Erythroblast (primary cell): Measurements from ENCODE around the gene TUBB4B.
A peak's percentile ranks its signal among the peaks of the same experiment; 100 is the strongest.

Source experiments
- DNase-seq, 2 experiments: peaks; one replicate each; lab custom pipeline; 2025; lab: John Stamatoyannopoulos, UW
- GATA1 ChIP-seq: IDR thresholded peaks from 2 replicates; pipeline ENCODE4 v1.6.1; 2011; ENCODE audit warnings: low read depth, mild to moderate bottlenecking, control low read depth, low read length, moderate library complexity
- POLR2A ChIP-seq: IDR thresholded peaks from 2 replicates; pipeline ENCODE4 v1.6.1; 2011; ENCODE audit warnings: mild to moderate bottlenecking, low read length

Gene TUBB4B

DNA sequence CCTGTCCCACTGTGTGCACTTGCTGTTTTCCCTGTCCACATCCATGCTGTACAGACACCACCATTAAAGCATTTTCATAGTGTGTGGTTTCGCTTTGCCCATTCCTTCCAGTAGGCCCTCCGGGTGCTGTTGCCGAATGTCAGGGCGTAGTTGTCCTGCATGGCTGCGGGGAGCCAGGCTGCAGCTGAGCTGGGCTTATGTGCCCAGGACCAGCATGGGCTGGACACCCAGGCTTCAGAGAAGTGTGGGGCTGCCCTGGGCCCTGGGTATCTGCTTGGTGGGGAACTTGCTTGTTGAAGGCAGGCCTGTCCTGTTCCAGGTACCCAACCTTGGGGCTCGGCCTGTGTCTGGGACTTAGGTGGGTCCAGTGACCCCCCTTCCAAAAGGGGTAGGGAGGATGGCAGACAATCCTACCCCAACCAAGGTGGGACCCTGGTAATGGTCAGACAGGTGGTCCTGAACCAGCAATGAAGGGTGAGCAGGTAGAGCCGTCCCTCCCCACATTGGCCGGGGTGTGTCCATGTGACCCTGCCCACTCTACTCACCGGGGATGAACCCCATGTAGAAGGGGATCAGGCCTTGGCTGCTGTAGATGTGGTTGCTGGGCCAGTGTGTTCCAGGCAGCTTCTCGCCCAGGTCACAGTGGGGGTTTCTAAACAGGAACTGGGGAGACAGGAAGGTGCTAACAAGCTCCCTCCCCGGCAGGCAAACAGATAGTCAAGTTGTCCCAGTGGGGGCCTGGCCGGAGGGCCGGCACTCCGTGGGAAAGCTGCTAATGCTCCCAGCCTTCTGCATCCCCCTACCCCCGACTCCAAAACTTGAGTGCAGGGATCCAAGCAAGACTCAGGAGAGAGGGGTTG lies 2.8 kb downstream of the TUBB4B start:
- TF ChIP-seq GATA1 (no peak), POLR2A (peak; percentile 82)
- DNase-seq: peak; percentile 66 to 68

DNA sequence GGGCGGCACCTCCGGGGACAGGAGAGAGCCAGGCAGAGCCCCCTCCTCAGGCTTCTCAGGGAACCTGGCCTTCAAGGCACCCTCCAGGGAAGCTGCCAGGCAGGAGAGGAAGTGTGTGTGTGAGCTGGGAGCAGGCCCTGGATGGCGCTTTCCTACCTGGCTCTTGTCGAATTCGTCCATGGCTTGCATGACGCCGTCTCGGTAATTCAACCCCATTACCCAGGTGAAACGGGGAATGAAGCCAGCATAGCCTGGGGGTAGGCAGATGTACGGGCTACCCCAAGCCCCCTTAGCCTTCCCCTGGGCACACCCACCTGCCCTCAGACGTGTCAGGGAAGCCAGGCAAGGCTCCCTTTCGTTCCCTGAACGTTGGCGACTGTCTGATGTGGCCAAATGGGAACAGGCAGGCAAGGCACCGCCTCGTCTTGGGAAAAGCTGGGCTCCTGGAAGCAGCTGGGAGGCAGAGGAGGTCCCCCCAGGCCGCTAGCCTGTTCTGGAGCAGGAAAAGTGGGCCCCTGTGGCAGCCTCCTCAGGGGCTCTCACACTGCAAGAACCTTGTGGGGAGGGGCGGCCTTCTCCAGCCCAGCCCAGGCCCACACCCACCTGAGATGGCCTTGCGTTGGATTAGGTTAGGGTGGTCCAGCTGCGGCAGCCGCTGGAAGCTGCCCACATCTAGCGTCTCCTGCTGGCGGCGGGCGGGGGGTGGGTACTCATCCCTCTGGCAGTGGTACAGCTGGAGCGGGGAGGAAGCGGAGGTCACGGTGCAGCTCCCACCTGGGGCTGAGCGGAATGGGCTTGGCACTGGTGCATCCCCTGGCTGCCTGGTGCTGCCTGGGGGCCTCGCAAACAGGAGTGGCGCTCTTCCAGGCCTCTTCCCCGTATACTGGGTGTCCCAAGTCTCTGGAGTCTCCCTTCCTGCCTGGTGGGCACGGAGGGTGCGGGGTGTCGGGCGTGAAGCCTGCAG lies 3.7 kb downstream of the TUBB4B start:
- peak in 1 of 2 experiments; percentile 60 for DNase-seq
- TF ChIP-seq POLR2A: no peak
- TF ChIP-seq GATA1: no peak

DNA sequence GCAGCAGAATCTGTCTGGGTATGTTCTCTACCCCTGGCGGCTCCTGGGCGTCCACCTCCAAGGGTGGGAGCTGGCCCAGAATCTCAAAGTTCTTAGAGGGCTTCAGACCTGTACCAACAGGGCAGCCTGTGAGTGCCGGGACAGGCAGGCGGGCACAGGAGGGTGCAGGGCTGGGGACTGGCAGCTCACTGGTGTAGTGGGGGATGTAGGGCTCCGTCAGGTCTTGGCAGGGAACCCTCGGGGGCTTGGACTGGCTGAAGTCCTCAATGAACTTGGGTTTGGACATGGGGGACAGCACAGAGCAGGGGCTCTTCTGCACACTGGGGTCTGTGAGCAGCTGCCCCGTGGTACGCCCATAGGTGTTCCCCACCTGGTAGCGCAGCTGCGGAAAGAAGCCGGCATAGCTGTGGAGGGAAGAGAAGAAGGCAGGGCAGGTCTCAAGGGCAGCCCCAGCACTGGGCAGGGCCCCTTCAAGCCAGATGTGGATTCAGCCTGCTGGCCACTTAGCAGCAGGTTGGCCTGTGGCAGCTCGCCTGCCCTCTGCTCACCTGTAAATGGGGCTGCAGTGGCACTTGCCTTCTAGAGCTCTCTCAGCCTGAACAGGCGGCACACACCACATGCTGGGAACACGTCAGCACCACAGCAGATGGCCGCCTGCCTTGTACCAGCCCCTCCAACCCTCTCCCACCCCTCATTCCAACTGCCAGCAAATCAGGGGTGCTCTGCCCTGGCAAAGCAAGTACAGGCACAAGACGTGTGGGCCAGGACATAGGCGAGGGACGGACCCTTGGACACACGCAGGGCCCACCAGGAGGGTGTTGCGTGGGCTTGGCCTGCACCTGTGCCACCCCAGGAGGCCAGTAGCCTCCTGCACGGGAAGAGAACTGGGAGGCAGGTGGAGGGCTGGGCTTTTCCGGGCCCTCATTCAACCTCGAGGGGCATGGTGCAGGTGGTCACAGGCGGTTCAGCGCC lies 4.6 kb downstream of the TUBB4B start:
- no peak for DNase-seq

DNA sequence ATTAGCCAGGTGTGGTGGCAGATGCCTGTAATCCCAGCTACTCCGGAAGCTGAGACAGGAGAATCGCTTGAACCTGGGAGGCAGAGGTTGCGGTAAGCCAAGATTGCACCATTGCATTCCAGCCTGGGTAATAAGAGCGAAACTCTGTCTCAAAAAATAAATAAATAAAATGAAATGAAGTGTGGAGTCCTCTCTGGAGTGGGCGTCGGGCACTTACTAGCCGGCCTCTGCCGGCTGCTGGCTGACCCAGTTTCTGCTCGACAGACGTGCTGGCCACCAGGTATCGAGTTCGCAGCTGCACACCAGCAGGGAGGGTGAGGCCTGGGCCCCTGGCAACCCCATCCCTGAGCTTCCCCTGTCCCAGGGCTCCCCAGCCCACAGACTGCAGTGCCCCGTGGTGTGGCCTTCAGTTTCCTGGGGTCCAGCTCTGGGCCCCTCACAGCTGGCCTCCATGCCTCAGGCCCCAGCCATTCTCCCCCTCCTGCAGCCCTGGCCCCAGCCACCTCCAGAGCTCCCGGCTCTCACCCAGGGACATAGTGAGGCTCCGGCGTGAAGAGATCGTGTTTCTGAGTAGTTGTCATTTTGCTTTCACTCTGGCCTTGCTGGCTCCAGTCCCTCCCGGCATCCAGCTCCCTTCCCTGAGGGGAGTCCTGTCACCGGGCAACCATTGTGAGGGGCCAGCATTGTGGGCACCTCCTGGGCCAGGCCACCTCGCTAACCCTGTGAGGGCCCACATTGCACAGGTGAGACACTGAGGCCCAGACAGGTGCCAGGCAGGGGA lies 6.2 kb downstream of the TUBB4B start:
- DNase-seq: no peak
- TF ChIP-seq POLR2A: no peak
- TF ChIP-seq GATA1: no peak

More for the DNA sequence above, 4.6 kb downstream of the TUBB4B start:
- TF ChIP-seq GATA1 (no peak), POLR2A (no peak)

DNA sequence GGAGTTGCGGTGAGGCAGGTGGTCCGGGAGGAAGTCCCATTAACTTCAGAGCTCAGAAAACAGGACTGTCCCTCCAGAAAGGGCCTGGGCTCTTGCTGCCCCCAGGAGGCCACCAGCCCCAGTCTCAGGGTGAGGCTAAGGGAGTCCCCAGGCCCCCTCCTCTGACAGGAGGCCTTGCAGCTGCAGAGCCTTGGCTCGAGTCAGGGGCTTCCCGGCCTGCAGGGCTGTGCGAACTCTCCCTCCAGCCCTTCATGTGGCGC lies 6.8 kb downstream of the TUBB4B start:
- TF ChIP-seq GATA1 (no peak), POLR2A (no peak)
- DNase-seq: no peak

DNA sequence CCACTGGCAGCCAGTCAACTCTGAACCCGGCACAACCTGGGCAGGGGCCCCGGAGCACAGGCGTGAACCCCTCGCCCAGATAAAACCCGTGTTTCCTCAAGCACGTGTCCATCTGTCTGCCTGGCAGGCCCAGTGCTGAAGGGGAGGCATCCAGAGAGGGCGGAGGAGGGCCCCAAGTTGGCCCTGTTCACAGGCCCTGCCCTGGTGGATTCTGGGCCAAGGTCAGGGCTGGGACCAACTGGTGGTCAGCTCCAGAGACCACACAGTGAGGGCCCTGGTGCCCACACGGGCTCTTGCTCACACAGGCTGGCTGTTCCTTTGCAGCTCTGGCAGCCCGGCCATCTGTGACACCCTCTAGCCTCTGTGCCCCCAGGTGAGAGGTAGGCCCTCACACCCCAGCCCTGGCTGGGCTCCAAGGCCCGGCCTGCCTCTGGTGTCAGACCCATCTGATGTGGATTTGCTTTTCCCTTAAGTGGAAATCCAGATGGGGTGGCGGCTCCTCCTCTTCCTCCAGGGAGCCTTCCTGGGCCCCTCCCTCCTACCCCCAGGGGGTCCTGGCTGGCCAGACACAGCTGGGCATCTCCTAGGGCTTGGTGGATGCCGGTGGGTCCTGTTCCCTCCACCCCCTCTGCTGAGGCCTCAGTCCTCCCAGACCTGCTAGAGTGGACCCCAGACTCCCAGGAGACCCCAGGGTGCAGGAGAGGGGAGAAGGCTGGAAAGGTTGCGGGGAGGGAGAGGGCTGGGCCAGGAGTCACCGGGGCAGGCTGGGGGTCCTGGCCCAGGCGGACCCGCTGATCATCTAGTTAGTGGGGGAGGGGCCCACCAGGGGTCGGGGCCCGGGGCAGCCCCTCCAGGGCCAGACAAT lies 9.5 kb downstream of the TUBB4B start:
- no peak for DNase-seq

DNA sequence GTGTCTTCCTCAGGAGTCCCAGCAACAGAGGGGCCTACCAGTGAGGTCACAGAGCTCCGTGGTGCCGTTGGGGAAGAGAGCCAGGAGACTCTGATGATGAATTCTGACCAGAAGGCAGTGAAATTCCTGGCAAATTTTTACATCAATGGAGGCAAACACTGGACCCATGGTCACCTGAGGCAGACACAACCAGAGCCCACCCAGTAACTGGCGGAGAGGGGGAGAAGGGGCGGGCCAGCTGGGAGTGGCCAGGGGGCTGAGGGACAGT lies 10.0 kb downstream of the TUBB4B start, which contains the start of gene STPG3:
Gene STPG3 (plus strand): TSS at position 93 of the 268 bp plus-strand sequence. CDS start 1 bp downstream, at position 94.
- TF ChIP-seq GATA1: no peak
- no peak for TF ChIP-seq POLR2A
- DNase-seq: no peak

More for the DNA sequence above, 9.5 kb downstream of the TUBB4B start:
- TF ChIP-seq GATA1: no peak
- TF ChIP-seq POLR2A: no peak

DNA sequence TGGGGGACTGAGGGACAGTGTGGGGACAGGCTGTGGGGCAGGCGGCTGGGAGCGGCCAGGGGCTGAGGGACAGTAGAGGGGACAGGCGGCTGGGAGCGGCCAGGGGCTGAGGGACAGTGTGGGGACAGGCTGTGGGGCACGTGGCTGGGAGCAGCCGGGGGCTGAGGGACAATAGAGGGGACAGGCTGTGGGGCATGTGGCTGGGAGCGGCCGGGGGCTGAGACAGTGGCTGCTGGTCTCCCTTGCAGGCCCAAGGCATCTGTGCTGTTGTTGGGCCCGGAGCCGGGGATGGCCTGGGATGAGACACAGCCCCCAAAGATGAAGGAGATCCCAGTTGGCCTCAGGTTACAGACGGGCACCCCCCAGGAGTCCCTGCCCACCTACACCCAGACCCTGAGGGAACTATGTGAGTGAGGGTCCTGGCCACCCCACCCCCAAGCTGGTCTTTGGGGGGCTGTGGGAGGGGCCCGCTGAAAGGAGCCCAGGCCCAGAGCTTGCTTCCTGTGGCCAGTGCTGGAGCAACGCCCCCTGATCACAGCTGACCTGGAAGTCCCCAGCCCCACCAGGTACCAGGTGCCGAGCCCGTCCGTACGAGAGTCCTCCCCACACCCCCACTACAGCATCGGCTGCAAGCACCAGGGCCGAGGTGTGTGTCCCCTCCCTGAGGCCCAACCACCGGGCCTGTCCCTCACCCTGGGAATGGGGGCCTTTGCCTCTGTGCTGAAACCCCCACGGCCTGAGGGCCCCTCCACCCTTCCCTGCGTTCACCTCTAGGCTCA lies 10.6 kb downstream of the TUBB4B start:
- DNase-seq: no peak
- TF ChIP-seq POLR2A: no peak
- no peak for TF ChIP-seq GATA1

DNA sequence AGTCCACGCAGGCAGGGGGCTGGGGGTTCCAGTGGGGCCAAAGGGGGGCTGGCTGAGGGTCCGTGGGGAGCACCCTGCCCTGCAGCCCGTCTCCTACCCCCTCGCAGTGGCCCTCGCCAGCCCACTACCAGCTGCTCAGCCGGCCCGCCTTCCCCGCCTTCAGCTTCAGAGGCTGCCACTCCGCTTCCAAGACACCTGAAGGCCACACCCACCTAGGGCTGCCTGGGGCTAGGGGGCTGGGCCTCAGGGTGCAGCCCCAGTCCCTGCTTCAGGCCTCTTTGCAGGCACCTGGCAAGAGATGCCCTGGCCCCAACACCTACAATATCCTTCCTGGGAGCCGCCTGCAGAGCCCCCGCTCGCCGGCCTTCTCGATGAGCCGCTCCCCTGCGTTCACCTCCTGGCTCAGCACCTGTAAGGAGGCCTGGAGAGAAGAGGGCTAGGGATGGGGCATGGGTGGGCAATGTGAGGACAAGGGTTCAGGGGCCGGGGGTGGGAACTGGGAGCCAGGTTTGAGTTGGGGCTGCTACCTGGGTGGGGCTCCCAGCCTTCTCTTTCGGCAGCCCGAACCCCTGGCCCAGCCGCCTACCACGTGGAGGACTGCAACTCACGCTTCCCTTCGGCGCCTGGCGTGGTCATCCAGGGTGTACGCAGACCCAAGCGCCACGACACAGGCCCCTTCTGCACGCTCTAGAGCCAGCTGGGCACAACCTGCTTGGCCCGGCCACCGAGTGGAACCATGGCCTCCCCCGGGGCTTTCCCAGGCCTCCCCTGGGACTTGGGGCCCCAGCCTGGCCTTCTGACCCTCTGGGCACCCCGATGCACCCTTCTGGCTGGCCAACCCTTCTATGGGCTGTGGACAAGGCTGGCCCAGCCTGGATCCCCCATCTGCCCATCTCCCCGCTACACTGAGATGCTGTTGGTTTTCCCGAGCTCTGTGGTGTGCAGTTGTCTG lies 11.7 kb downstream of the TUBB4B start:
- TF ChIP-seq GATA1 (no peak), POLR2A (no peak)
- DNase-seq: no peak

DNA sequence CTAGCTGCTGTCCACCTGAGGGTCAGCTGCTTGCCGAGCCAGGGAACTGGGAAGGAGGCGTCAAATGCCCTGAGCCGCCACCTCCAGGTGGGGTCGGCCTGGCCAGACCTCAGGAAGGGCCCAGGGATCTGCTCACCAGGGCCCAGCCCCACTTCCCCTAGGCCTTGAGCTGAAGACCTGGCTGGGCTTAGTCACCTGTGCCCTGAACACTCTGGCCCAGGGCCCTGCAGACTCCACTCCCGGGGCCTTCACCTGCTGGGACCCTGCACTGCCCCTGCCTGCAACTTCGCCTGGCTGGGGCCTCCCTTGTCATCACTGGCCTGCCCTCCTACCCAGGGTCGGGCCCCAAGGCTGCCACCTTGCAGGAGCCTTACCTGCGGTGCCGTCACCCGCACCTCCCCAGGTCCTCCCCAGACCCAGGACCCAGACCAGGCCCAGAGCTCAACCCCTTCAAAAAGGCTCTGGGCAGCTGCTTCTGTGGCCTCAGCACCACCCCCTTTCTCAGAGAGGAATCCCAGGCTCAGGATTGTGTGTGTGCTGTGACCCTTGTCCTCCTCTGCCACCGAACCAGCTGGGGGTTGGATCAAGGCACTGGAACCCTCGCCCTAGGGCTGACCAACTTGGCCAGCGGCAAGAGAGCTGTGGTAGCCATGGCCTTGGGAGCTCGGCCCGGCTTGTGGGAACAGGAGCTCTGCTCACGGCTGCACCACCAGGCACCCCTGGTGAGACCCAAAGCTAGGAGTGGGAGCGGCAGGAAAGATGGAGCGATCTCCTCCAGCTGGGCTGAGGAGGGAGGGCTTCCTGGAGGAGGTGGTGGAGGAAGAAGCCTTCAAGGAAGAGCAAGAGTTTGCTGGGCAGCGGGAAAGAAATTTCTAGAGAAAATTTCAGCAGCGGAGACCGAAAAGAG lies 12.9 kb downstream of the TUBB4B start:
- TF ChIP-seq POLR2A (no peak), GATA1 (no peak)
- no peak for DNase-seq
